Measurements from ENCODE around the gene KIR3DL3.
"Not testable (repeated sequence)": the region's sequence is repeated elsewhere in the genome, so short reads cannot be mapped to it uniquely, and the experiment has no call there.

DNA sequence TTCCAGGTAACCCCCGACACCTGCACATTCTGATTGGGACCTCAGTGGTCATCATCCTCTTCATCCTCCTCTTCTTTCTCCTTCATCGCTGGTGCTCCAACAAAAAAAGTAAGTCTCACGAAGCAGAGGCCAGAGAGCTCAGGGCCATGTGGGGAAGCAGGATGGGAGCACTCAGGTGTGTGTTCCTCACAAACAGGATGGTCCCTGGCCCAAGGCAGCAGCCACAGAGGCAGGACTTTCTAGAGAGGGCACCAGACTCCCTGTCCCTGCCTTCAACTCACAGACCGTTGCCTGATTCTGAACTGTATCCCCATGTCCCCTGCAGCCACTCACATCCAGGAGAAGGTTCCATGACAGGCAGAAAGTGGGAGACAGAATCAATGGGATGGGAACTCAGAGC, 58.7 kb downstream of the KIR3DL3 start:
- not testable (repeated sequence) for TF ChIP-seq POLR2A (IDR thresholded peaks at IDR 0.05; ENCODE audit: low read depth); POLR2AphosphoS5 (IDR thresholded peaks at IDR 0.05); EP300 (IDR thresholded peaks at IDR 0.05)
- TF ChIP-seq, protein P1, sequence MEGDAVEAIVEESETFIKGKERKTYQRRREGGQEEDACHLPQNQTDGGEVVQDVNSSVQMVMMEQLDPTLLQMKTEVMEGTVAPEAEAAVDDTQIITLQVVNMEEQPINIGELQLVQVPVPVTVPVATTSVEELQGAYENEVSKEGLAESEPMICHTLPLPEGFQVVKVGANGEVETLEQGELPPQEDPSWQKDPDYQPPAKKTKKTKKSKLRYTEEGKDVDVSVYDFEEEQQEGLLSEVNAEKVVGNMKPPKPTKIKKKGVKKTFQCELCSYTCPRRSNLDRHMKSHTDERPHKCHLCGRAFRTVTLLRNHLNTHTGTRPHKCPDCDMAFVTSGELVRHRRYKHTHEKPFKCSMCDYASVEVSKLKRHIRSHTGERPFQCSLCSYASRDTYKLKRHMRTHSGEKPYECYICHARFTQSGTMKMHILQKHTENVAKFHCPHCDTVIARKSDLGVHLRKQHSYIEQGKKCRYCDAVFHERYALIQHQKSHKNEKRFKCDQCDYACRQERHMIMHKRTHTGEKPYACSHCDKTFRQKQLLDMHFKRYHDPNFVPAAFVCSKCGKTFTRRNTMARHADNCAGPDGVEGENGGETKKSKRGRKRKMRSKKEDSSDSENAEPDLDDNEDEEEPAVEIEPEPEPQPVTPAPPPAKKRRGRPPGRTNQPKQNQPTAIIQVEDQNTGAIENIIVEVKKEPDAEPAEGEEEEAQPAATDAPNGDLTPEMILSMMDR (IDR thresholded peaks at IDR 0.05), result not testable (repeated sequence)

Data from esophagus muscularis mucosa (tissue), 4 donors.